AG04449 (cell line): ENCODE measurements around the gene GATA3.

ENCODE experiments used
- CTCF ChIA-PET: fragments of 350-600 bp; formaldehyde crosslinking; extraction: SDS; loops from one replicate; lab custom pipeline; 2021; ENCODE audit warnings: antibody characterized with exemption; lab: Yijun Ruan, JAX
- POLR2A ChIA-PET: fragments of 400-600, 350-600 bp; formaldehyde crosslinking; extraction: SDS; loops from one replicate; lab custom pipeline; 2020; ENCODE audit warnings: antibody characterized with exemption, inconsistent platforms; lab: Yijun Ruan, JAX
- DNase-seq: peaks from one replicate; pipeline ENCODE4 v3.0.0-alpha.2; 2010; ENCODE audit warnings: low read depth, low spot score
- H3K4me3 ChIP-seq: 2 replicates; pipeline ENCODE4 v1.5.1; 2011; ENCODE audit warnings: low read depth, mild to moderate bottlenecking, control low read depth, low read length
- TF ChIP-seq, protein P1 (sequence below): IDR thresholded peaks from one replicate; pipeline ENCODE4 v1.5.1; 2011; ENCODE audit warnings: mild to moderate bottlenecking, moderate library complexity, low read length, control low read depth, inconsistent platforms; ENCODE audit not compliant: insufficient read depth; ENCODE audit errors: missing control alignments

GATA3 gene

DNA sequence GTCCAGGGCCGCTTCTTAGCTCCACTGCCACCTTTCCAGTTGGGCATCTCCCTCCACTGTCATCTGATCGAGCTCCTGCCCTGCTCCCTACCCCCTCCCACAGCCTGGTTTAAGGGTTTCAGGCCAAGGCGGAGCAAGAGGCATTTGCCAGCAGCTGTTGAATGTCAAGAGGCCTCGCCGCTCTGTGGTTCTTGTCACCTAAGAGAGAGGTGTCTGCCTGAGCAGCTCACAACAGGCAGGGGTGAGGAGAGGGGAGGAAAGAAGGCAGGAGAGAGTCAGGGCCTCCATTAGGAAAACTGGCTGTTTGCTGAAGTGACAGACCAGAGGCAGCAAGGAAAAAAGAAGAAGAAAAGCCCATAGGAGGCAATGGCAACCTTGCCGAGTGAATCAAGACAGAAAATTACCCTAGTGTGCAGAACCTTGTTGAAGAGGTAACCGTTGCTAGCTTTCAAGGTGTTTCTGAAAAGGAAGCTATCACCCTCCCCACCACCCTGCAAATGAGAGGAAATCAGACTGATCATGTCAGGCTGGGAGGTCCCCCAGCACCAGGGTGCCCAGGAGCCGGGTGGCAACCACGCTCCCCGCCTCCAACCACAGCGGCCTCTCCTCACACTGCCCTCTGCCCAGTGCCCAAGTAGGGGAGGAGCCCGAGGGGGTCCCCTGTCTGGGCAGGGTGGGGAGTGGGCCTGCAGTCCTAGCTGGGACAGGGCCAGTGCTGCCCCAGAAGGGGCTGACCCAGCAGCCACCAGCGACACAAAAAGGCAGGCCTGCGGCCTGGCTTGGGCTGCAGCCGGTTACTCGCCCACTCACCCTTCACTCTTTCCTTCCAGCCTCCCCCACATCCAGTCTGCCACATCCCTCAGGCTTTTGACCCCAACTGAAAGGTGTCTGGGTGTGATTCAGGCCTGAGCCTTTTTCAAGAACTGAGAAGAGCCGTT lies 7.1 kb downstream of the GATA3 start:
- TF ChIP-seq, protein P1, sequence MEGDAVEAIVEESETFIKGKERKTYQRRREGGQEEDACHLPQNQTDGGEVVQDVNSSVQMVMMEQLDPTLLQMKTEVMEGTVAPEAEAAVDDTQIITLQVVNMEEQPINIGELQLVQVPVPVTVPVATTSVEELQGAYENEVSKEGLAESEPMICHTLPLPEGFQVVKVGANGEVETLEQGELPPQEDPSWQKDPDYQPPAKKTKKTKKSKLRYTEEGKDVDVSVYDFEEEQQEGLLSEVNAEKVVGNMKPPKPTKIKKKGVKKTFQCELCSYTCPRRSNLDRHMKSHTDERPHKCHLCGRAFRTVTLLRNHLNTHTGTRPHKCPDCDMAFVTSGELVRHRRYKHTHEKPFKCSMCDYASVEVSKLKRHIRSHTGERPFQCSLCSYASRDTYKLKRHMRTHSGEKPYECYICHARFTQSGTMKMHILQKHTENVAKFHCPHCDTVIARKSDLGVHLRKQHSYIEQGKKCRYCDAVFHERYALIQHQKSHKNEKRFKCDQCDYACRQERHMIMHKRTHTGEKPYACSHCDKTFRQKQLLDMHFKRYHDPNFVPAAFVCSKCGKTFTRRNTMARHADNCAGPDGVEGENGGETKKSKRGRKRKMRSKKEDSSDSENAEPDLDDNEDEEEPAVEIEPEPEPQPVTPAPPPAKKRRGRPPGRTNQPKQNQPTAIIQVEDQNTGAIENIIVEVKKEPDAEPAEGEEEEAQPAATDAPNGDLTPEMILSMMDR, result no peak
- ChIA-PET POLR2A (no interaction called here), CTCF (interaction anchor here (1.1 kb wide), 1 partner anchor 184 kb away, joined by 3 read pairs; no protein-coding TSS in a partner anchor)
- H3K4me3 ChIP-seq, result no peak overlapping the region
- DNase-seq, result no peak

DNA sequence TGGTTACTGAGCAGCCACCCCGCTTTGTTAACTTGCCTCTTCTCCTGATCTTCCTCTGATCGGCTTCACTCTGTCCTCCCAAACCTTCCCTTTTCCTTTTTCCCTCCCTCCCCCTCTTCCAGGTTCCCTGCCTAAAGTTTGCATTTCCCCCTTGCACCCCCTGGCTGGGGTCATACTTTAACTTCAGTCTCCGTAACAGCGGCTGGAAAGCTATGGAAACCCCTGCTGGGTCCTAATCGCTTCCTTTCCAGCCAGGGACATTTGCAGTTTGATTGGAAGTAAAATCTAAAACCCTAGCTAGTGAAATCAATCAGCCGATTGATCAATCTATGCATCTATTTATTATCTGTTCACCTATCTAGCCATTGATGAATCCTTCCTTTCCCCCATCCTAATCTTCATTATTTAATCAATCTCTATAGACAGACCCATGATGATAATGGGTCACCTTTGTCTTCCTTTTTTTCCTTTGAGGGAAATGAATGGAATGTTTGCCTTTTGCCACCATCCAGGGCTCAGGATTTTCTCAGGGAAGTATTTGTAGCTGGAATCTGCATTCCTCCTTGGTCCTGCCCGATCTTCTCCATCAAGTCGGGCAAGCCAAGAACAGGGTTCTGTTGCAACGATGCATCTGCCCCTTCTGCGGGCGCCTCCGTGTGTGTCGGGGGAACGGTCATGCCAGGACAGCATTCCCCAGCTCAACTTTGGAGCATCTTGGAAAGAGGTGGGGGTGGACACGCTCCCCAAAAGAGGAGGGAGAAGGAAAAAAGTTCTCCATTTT lies 8.8 kb downstream of the GATA3 start:
- DNase-seq, result no peak
- ChIA-PET POLR2A (no interaction called here), CTCF (no interaction called here)
- TF ChIP-seq, protein P1, result no peak
- no peak overlapping the region for H3K4me3 ChIP-seq

DNA sequence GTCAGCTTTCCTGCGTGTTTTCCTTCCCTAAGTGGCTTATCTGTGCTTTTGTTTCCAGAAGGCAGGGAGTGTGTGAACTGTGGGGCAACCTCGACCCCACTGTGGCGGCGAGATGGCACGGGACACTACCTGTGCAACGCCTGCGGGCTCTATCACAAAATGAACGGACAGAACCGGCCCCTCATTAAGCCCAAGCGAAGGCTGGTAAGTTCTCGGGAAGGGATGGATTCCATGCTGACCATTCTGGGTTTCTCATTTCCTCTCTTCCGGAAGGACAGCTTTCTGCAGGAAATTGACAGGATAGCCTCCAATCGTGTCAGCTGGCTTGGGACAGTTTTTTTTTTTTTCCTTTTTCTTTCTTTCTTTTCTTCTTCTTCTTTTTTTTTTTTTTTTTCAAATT lies 9.4 kb downstream of the GATA3 start:
- POLR2A ChIA-PET, result no interaction called here

DNA sequence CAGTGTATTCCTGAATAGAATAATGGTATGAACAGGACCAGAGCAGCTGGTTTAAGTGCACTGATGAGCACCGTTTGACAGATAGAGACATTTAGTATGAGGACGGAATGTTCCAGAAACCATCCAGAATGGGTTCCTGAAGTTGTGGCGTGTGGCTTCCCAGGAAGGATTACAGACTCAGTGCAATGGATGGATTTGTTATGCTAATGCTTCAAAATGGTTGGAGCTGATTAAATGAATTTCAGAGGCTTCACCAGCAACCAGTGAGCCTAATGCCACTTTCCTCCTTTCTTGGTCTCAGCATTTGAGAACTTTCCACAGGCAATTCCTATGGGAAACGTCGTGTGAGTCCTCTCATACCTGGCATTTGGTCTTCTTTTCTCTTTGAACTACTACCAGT lies 9.9 kb downstream of the GATA3 start:
- TF ChIP-seq, protein P1, result no peak
- ChIA-PET CTCF (no interaction called here), POLR2A (no interaction called here)
- H3K4me3 ChIP-seq, result no peak overlapping the region
- no peak for DNase-seq

More for the DNA sequence above, 9.4 kb downstream of the GATA3 start:
- no peak for DNase-seq
- CTCF ChIA-PET, result no interaction called here
- no peak overlapping the region for H3K4me3 ChIP-seq
- TF ChIP-seq, protein P1, result no peak

DNA sequence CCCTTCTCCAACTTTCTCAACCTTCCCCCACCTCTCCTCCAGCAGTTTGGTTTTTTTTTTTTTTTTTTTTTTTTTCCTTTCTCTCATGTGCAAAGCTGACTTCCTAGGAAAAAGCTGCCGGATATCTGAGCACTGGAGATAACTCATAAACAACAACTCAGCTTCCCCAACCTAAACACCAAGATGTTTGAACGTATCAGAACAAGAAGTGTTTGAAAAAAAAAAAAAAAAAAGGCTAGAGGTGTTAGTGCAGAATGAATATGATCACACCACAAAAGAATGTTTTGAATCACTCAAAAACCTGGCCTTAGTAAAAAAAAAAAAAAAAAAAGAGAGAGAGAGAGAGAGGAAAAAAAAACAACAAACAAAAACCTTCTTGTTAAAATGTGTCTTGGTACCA lies 11.2 kb downstream of the GATA3 start:
- TF ChIP-seq, protein P1, result no peak
- no peak overlapping the region for H3K4me3 ChIP-seq
- ChIA-PET POLR2A (no interaction called here), CTCF (no interaction called here)
- DNase-seq, result no peak

DNA sequence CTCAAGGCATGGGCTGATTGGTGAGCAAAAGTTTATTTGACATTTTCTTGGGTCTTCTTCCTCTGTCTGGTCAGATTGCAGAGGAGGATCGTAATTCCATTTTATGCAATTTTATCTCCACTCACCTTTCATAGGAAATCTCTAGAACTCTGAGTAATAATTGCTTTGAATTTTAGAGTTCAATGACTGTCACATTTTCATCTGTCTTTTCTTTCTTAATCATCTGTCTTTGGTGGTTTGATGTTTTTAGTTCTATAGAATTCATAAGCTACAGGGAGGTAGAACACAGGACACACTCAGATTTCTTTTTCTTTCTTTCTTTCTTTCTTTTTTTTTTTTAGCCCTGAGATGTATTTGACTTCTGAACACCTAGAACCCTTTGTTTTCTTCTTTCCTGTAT lies 11.6 kb downstream of the GATA3 start:
- DNase-seq, result no peak
- CTCF ChIA-PET, result no interaction called here
- no peak overlapping the region for H3K4me3 ChIP-seq
- TF ChIP-seq, protein P1, result no peak
- POLR2A ChIA-PET, result no interaction called here
